NCI-H1436 treated with DMSO at 0.1 percent for 48 hours (cell line): Measurements from ENCODE around the gene ATP10A.
"Not testable (repeated sequence)": the region's sequence is repeated elsewhere in the genome, so short reads cannot be mapped to it uniquely, and the experiment has no call there.

Experiments used
- DNase-seq: peaks from one replicate; lab custom pipeline; 2025; lab: John Stamatoyannopoulos, UW

ATP10A gene

GRCh38 chr15:25882466-25882865, 19.3 kb upstream of the ATP10A start:
- DNase-seq = no peak

GRCh38 chr15:25880877-25881276, 17.8 kb upstream of the ATP10A start:
- DNase-seq = not testable (repeated sequence)

GRCh38 chr15:25880411-25880810, 17.3 kb upstream of the ATP10A start:
- DNase-seq = no peak

- no peak for DNase-seq
These were observed 16.3 kb upstream of the ATP10A start for GRCh38 chr15:25879438-25879837.

- no peak for DNase-seq
These were observed 14.6 kb upstream of the ATP10A start for GRCh38 chr15:25877681-25878080.

- no peak for DNase-seq
These were observed 13.4 kb upstream of the ATP10A start for GRCh38 chr15:25876231-25877140.

GRCh38 chr15:25875566-25875965, 12.4 kb upstream of the ATP10A start:
- DNase-seq = no peak

- DNase-seq = no peak
These were observed 11.3 kb upstream of the ATP10A start for GRCh38 chr15:25874379-25874778.

GRCh38 chr15:25871403-25871802, 8.3 kb upstream of the ATP10A start:
- no peak for DNase-seq

- DNase-seq = no peak
These were observed 7.8 kb upstream of the ATP10A start for GRCh38 chr15:25870938-25871337.

- no peak for DNase-seq
These were observed 6.6 kb upstream of the ATP10A start for GRCh38 chr15:25869701-25870100.

- no peak for DNase-seq
These were observed 3.7 kb upstream of the ATP10A start for GRCh38 chr15:25866874-25867273.

- DNase-seq = no peak
These were observed 3.1 kb upstream of the ATP10A start for GRCh38 chr15:25866251-25866650.

GRCh38 chr15:25864966-25865365, 1.8 kb upstream of the ATP10A start:
- DNase-seq = no peak

- DNase-seq = no peak
These were observed 947 bp upstream of the ATP10A start for GRCh38 chr15:25863968-25864580.

GRCh38 chr15:25862472-25863110, 536 bp downstream of the ATP10A start:
- no peak for DNase-seq

- no peak for DNase-seq
These were observed 1.1 kb downstream of the ATP10A start for GRCh38 chr15:25862071-25862471.

- DNase-seq = no peak
These were observed 2.0 kb downstream of the ATP10A start for GRCh38 chr15:25860885-25861866.

- DNase-seq = no peak
These were observed 3.1 kb downstream of the ATP10A start for GRCh38 chr15:25859838-25860645.

GRCh38 chr15:25858952-25859760, 4.0 kb downstream of the ATP10A start:
- DNase-seq = no peak
